K562 (cell line): ENCODE measurements around the gene GFRA4.

Experiments used
- HMG20A ChIP-seq: fragments of 450-650 bp; formaldehyde crosslinking; conservative IDR thresholded peaks from 2 replicates; pipeline ENCODE4 v1.4.0; 2020; ENCODE audit warnings: mild to moderate bottlenecking, mixed read lengths
- HNRNPH1 ChIP-seq: fragments of 200-400 bp; formaldehyde crosslinking; optimal IDR thresholded peaks from 2 replicates; pipeline ENCODE3; 2017; ENCODE audit warnings: low read depth, mild to moderate bottlenecking, low read length, moderate library complexity
- MAX ChIP-seq: sonication (generic); formaldehyde crosslinking; IDR thresholded peaks from 2 replicates; pipeline ENCODE4 v1.9.0; 2022; ENCODE audit warnings: mild to moderate bottlenecking, missing genetic modification reagents
- MYC ChIP-seq, 2 experiments: fragments of 250-450 bp in 1 of 2; sonication (Bioruptor Pico) in 1 of 2; IDR thresholded peaks; 2 replicates each; pipeline versions ENCODE4 v1.5.1 to v1.6.1; 2012 to 2021; ENCODE audit warnings: low read depth in 2 of 2, borderline replicate concordance in 1 of 2, improper control_type of control experiment in 1 of 2, low read length in 1 of 2, mild to moderate bottlenecking in 1 of 2, moderate library complexity in 1 of 2
- NFATC3 ChIP-seq: fragments of 450-650 bp; IDR thresholded peaks from 2 replicates; pipeline ENCODE4 v1.6.1; 2017; ENCODE audit warnings: mild to moderate bottlenecking
- PTRF ChIP-seq: fragments of 450-650 bp; IDR thresholded peaks from 2 replicates; pipeline ENCODE4 v1.6.1; 2016; ENCODE audit warnings: mild to moderate bottlenecking, missing genetic modification characterization, missing compliant biosample characterization
- SETDB1 ChIP-seq: IDR thresholded peaks from one replicate; pipeline ENCODE4 v1.6.1; 2012; ENCODE audit warnings: low read length, control low read depth, inconsistent platforms
- U2AF2 ChIP-seq: fragments of 200-400 bp; formaldehyde crosslinking; optimal IDR thresholded peaks from 2 replicates; pipeline ENCODE3; 2017; ENCODE audit warnings: low read depth, mild to moderate bottlenecking, low read length
- ZBTB33 ChIP-seq: sonication (generic); formaldehyde crosslinking; IDR thresholded peaks from 2 replicates; pipeline ENCODE4 v1.8.1; 2023; ENCODE audit warnings: mild to moderate bottlenecking, missing genetic modification reagents

DNA sequence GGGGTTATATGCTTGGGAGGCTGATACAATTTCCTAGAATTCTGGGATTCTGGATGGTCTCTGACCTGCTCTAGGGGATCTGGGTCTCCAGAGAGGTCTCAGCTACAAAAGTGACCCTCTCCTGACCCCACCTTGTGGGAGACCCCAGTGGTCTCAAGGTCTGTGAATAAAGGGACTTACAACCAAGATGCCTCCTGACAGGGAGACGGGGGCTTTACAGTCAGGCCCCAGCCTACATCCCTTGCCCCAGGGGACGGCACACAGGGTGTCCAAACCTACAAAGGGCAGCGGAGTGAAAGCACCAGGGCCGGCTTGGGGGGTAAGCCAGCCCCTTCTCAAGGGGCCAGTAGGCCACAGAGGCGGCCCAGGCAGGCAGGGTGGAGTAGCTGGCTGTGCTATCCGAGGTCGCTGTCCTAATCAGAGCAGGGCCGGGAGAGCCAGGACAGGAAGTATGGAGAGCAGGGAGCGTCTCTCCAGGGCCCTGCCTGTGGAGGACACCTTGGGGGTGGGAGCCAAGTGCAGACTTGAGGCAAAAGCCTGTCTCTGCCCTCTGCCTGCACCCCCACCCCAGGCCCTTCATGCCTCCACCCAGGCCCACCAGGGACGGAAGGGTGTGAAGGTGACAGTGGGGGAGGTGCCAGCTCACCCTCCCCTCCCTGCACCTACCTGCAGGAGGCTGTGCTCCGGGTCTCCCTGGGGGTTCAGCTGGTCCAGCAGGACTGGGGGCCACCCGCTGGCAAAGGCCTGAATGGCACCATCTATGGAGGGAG, 3.5 kb downstream of the GFRA4 start:
- TF ChIP-seq HMG20A (CRISPR knock-in tag) (no peak), SETDB1 (no peak), MAX (CRISPR knock-in tag) (no peak), ZBTB33 (CRISPR knock-in tag) (no peak), PTRF (no peak), U2AF2 (no peak), HNRNPH1 (no peak), MYC (IDR thresholded peaks at IDR 0.05; ENCODE audit: low read depth, low read length) (no peak), MYC (CRISPR knock-in tag; IDR thresholded peaks at IDR 0.05; ENCODE audit: borderline replicate concordance, low read depth) (no peak), NFATC3 (no peak)
